Esophagus (tissue), 2 donors: ENCODE measurements around the gene CTRL. TPM values are rescaled to one million over a fixed set of nuclear protein-coding genes. Genes with fewer than 3 reads are reported as not detected.

Source experiments
- H3K27ac ChIP-seq, 2 donors: one replicate each; pipeline ENCODE4 v1.5.1; 2013; ENCODE audit warnings: low read depth in 2 of 2, mild to moderate bottlenecking in 2 of 2, inconsistent platforms in 1 of 2, low read length in 1 of 2, moderate library complexity in 1 of 2
- H3K27me3 ChIP-seq, 2 donors: one replicate each; pipeline ENCODE4 v1.6.1; 2013; ENCODE audit warnings: low read length in 2 of 2, control low read depth in 1 of 2, mild to moderate bottlenecking in 1 of 2; ENCODE audit not compliant: insufficient read depth in 2 of 2, control insufficient read depth in 1 of 2
- H3K36me3 ChIP-seq, 2 donors: one replicate each; pipeline ENCODE4 v1.6.1; 2013; ENCODE audit warnings: low read length in 1 of 2; ENCODE audit not compliant: control insufficient read depth in 2 of 2, insufficient read depth in 2 of 2
- H3K4me1 ChIP-seq, 2 donors: one replicate each; pipeline ENCODE4 v1.6.1; 2013; ENCODE audit warnings: low read length in 1 of 2; ENCODE audit not compliant: control insufficient read depth in 2 of 2, insufficient read depth in 2 of 2
- H3K4me3 ChIP-seq, 2 donors: one replicate each; pipeline ENCODE4 v1.5.1; 2013; ENCODE audit warnings: low read length in 2 of 2, mild to moderate bottlenecking in 2 of 2, low read depth in 1 of 2, moderate library complexity in 1 of 2
- H3K9me3 ChIP-seq, 2 donors: one replicate each; pipeline ENCODE4 v1.6.1; 2013; ENCODE audit warnings: mild to moderate bottlenecking in 2 of 2, low read depth in 1 of 2, low read length in 1 of 2, moderate library complexity in 1 of 2; ENCODE audit not compliant: control insufficient read depth in 2 of 2, insufficient read depth in 1 of 2
- WGBS, 2 donors: extraction: QIAGEN DNeasy Blood & Tissue Kit; methylation state at CpG; one replicate each; pipeline ENCODE4 v1.1.7; 2013; 5-methylcytosine and 5-hydroxymethylcytosine counted together
- polyA plus RNA-seq, 2 donors: library from polyadenylated mRNA; stranded (reverse); fragments of 200-250 nt; gene quantifications; one replicate each; pipeline ENCODE4 v1.2.3, GENCODE V29; 2013
- donor health status: healthy with polysubstance abuse.
- donor health status: Bipolar disorder and iron deficiency.

CTRL gene
- polyA plus RNA-seq, 2 donors, result 0.41 to 0.77 TPM

GRCh38 chr16:67969254-67970039, 37.8 kb upstream of the CTRL start:
- no peaks in the 10 kb centered on the region for H3K27me3 ChIP-seq
- 42 to 43% methylated on average over 40 of the region's 40 CpGs for WGBS, 2 donors
- peaks cover 6 to 20% of the 10 kb centered on the region in 2 donors for H3K4me1 ChIP-seq
- peak overlapping the region; percentile 69 to 82 for H3K4me3 ChIP-seq
- H3K27ac ChIP-seq, result peak overlapping the region; percentile 80 to 95
- no peaks in the 10 kb centered on the region for H3K36me3 ChIP-seq
- H3K9me3 ChIP-seq, result no peaks in the 10 kb centered on the region

- Histone ChIP-seq H3K27ac (peak within 1 kb of the TSS; percentile 95), H3K27me3 (no peaks in the 10 kb centered on the region), H3K4me1 (peaks cover 10 to 20% of the 10 kb centered on the region in 2 donors), H3K9me3 (no peaks in the 10 kb centered on the region), H3K4me3 (peak within 1 kb of the TSS; percentile 69 to 82), H3K36me3 (no peaks in the 10 kb centered on the region)
- WGBS, 2 donors, result 0 to 2% methylated on average over 68 to 78 of the region's 78 CpGs
These were observed 37.0 kb upstream of the CTRL start, which contains the start of gene SLC12A4 for GRCh38 chr16:67968400-67969253. Gene SLC12A4 (minus strand): TSS chr16:67968637. CDS start chr16:67968553, 84 bp downstream.

DNA sequence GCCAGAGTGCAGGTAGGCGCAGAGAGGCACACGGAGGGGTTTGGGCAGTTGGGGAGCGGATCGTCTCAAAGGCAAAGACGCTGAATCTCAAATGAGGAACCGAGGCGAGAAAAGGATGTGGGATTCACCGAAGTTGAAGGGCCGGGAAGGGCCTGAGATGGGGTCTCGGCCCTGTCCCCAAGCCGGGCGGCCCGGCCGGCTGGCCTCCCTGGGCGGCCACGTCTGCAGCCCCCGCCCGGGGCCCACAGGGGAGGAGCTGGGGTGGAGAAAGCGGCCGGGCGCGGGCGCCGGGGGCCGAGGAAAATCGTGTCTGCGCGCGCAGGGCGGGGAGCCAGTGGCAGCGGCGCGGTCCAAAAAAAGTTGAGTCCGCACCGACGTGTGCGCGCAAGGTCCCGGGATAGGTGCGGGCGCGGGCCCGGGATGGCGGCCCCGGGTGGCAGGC, 36.3 kb upstream of the CTRL start:
- Histone ChIP-seq H3K4me1 (peaks cover 10 to 20% of the 10 kb centered on the region in 2 donors), H3K4me3 (peak overlapping the region; percentile 69 to 82), H3K27ac (peak overlapping the region; percentile 95), H3K27me3 (no peaks in the 10 kb centered on the region), H3K36me3 (peaks cover 0 to 3% of the 10 kb centered on the region in 2 donors), H3K9me3 (no peaks in the 10 kb centered on the region)
- 1% methylated on average over 34 to 45 of the region's 45 CpGs for WGBS, 2 donors

- WGBS, 2 donors, result 6 to 18% methylated on average over 18 of the region's 18 CpGs
- Histone ChIP-seq H3K9me3 (no peaks in the 10 kb centered on the region), H3K27ac (peak overlapping the region; percentile 95), H3K36me3 (peaks cover 0 to 4% of the 10 kb centered on the region in 2 donors), H3K4me3 (peak overlapping the region; percentile 69 to 82), H3K27me3 (no peaks in the 10 kb centered on the region), H3K4me1 (peaks cover 10 to 20% of the 10 kb centered on the region in 2 donors)
These were observed 35.7 kb upstream of the CTRL start for GRCh38 chr16:67967183-67967957.

DNA sequence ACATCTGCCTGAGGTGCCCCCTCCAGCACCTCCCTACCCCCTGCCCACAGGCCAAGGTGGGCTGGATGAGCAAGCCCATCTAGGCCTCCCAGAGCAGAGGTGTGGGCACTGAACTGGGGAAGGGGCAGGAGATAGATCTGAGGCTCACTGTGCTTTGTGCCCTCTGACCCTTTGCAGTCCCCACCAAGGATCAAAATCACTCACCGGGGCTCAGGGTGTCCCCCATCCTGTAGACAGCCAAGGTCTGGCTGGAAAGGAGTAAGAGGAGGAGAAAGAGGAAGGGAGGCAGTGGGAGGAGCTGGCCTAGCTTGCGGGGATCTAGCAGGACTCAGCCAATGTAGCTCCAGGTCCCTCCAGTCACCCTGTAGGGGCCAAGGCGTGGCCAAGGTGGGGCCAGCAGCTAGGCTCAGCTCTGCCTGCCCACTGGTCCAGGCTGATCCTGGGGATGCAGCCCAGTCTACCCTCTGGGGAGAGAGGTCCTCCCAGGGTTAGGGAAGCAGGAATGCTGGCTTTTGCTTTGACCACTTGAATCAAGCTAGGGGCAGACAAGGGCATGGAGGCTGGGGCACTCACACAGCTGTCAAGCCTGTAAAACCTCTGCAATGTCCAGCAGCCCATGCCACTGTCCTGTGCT, 35.0 kb upstream of the CTRL start:
- Histone ChIP-seq H3K36me3 (peaks cover 0 to 4% of the 10 kb centered on the region in 2 donors), H3K27me3 (no peaks in the 10 kb centered on the region), H3K9me3 (no peaks in the 10 kb centered on the region), H3K4me3 (peak overlapping the region; percentile 69 to 82), H3K27ac (peak overlapping the region; percentile 21 to 95), H3K4me1 (peaks cover 13 to 27% of the 10 kb centered on the region in 2 donors)
- 41 to 57% methylated on average over 3 of the region's 3 CpGs for WGBS, 2 donors

DNA sequence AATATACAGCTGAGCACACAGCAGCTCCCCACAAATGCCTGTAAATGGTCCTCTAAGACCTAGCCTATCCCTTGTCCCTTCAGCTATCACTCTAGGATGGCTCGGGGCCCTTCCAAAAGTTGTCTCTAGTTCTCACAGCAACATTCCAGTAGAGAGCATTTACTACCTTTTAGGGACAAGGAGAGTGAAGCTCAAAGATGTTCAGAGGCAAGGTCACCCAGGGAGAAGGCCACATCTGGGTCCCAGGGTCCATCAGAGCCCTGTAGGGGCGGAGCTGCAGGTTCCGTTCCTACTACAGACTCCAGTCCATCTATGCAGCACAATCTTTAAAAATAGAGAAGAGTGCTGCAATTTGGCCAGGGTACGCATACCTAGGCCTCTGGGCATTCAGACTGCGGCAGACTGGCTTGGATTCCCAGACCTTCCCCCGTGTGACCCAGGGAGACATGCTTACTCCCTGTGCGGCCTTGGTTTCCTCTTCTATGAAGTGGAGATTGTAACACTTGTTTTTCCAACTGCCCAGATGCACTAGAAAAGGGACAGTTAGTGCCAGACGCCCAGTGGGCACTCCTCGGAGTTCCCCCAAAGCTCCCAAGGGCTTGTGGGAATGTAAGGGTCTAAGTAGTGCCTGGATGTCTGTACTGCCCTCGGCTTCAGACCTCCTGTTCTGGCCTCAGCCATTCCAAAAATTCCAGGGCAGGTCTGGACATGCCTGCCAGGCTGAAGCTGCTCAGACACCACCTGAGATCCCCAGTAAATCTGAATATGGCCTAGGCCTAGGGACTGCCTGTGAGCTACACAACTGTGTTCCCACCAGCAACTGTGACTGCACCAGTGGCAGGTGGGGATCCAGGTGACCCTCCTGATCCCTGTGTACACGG, 34.2 kb upstream of the CTRL start:
- Histone ChIP-seq H3K36me3 (peaks cover 4% of the 10 kb centered on the region in 2 donors), H3K4me1 (peaks cover 18 to 33% of the 10 kb centered on the region in 2 donors), H3K27me3 (no peaks in the 10 kb centered on the region), H3K4me3 (no peak overlapping the region), H3K9me3 (no peaks in the 10 kb centered on the region), H3K27ac (peak overlapping the region in 1 of 2 donors; percentile 95)
- 49 to 64% methylated on average over 11 of the region's 11 CpGs for WGBS, 2 donors

GRCh38 chr16:67964477-67965131, 32.9 kb upstream of the CTRL start:
- Histone ChIP-seq H3K4me3 (no peak overlapping the region), H3K27me3 (no peaks in the 10 kb centered on the region), H3K36me3 (peaks cover 4 to 9% of the 10 kb centered on the region in 2 donors), H3K27ac (no peak overlapping the region), H3K4me1 (peaks cover 18 to 39% of the 10 kb centered on the region in 2 donors), H3K9me3 (no peaks in the 10 kb centered on the region)
- 89% methylated on average over 6 of the region's 6 CpGs for whole genome bisulfite sequencing, 2 donors
